Measurements from ENCODE around the gene SKAP1.
"Not testable (repeated sequence)": the region's sequence is repeated elsewhere in the genome, so short reads cannot be mapped to it uniquely, and the experiment has no call there.

The SKAP1 gene

GRCh38 chr17:48285614-48286013 lies 144.4 kb downstream of the SKAP1 start:
- no peak for DNase-seq (ENCODE audit: low read depth in 2 of 2)

DNA sequence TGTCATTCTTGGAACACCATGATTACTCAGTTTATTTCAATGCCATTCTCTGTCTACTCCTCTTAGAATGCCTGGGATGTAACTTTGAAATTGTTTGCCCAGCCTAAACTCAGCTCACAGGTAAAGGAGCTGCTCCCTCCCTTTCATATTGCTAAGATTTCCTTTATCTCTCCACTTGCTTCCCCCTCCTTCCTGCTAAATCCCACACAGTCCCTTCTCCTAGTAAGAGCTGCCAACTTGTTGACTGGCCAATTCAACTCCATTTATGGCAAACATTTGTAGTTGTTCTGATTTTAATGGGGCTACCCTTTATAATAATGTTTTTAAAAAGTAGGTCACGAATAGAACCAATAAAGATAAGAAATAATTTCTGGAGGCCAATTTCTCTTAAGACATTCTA lies 146.1 kb downstream of the SKAP1 start:
- no peak for DNase-seq (ENCODE audit: low read depth in 2 of 2)

GRCh38 chr17:48283411-48283810 lies 146.6 kb downstream of the SKAP1 start:
- no peak for DNase-seq (ENCODE audit: low read depth in 2 of 2)

GRCh38 chr17:48282303-48282702 lies 147.7 kb downstream of the SKAP1 start:
- no peak for DNase-seq (ENCODE audit: low read depth in 2 of 2)

- DNase-seq (ENCODE audit: low read depth in 2 of 2): no peak
These were observed 151.1 kb downstream of the SKAP1 start for GRCh38 chr17:48278760-48279491.

- no peak for DNase-seq (ENCODE audit: low read depth in 2 of 2)
These were observed 153.2 kb downstream of the SKAP1 start for GRCh38 chr17:48276776-48277175.

GRCh38 chr17:48270899-48271298 lies 159.1 kb downstream of the SKAP1 start:
- no peak for DNase-seq (ENCODE audit: low read depth in 2 of 2)

DNA sequence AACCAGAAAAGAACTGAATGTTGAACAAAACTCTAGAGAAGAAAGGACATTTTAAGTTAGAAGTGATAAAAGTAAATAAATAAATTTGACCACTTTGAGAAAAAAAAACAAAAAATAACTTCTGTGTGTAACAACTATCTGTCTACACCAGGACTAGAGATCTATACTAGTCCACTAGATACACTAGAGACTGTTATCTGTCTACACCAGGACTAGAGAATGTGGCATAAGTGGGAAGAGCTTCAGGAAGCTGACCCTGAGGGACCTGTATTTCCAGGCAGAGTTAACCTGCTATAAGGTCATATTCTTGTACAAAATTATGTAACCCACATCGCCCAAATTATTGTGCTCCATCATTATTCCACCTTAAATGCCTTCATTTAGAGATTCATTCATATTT lies 160.8 kb downstream of the SKAP1 start:
- no peak for DNase-seq (ENCODE audit: low read depth in 2 of 2)

DNA sequence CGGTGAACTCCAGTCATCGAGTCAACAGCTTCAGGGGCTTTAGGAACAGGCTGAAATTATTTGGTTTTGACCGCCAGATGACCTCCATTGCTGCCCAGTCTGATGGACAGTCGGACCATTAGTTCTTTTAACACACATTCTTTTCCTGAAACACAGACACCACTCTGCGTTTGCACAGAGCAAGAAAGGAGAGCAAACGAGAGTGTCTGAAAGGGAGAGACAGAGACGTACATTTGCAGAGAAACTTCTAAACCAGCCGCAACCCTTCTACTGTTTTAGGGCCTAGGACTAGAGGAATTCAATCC lies 166.3 kb downstream of the SKAP1 start:
- no peak for DNase-seq (ENCODE audit: low read depth in 2 of 2)

DNA sequence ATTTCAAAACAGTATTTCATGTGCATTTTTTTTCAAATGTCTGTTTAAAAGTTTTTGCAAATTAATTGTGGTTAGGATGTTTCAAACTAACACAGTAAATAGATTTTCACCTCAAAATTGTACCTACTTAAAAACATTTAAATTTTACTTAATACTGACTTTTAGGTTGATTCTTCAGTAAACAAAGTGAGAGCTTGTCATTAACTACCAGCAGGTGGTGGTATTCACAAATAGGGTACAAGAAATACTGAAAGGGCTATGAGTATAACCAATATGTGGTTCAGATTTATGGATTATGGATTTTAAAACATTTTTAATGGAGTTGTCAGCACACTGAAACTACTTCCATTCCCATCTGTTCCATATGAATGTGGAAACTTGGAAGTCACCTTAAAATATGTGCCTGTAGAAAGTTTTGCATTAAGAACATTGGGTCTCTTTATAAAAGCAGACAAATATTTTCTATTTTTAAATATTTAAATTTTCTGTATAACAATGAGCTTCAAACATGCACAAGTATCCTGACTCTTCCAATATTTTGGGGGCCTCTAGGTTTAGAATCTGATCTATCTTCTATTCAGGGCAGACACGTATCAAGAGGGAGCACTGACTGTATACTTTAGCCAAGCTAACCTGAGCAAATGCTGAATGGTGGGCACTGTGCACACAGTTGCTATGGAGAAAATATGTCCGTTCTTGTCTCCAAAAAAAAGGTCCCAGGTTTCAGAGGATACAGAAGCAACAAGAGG lies 166.9 kb downstream of the SKAP1 start:
- no peak for DNase-seq (ENCODE audit: low read depth in 2 of 2)

- DNase-seq (ENCODE audit: low read depth in 2 of 2): no peak
These were observed 168.6 kb downstream of the SKAP1 start for GRCh38 chr17:48261297-48261880.

- no peak for DNase-seq (ENCODE audit: low read depth in 2 of 2)
These were observed 170.2 kb downstream of the SKAP1 start for GRCh38 chr17:48259694-48260291.

GRCh38 chr17:48258331-48258730 lies 171.7 kb downstream of the SKAP1 start:
- no peak for DNase-seq (ENCODE audit: low read depth in 2 of 2)

- no peak for DNase-seq (ENCODE audit: low read depth in 2 of 2)
These were observed 174.3 kb downstream of the SKAP1 start for GRCh38 chr17:48255759-48256158.

GRCh38 chr17:48254896-48255295 lies 175.1 kb downstream of the SKAP1 start:
- no peak for DNase-seq (ENCODE audit: low read depth in 2 of 2)

DNA sequence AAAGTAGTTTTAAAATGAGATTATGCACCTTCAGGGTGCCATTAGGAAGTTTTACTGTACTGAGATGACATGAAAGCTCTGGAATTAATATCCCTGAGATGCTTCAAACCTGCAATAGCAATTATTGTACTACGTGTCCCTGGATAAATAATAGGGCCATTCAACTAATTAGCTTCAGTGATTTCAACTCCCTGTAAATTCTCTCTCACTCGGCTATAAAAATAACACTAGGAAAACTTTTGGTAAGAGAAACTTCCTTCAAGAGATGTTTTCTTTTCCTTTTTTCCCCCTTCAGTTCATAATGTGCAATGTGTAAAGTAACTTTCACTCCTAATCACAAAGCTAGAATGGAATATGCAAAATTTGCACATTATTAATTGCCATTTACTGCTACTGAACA lies 176.0 kb downstream of the SKAP1 start:
- no peak for DNase-seq (ENCODE audit: low read depth in 2 of 2)

GRCh38 chr17:48251950-48252349 lies 178.1 kb downstream of the SKAP1 start:
- no peak for DNase-seq (ENCODE audit: low read depth in 2 of 2)

DNA sequence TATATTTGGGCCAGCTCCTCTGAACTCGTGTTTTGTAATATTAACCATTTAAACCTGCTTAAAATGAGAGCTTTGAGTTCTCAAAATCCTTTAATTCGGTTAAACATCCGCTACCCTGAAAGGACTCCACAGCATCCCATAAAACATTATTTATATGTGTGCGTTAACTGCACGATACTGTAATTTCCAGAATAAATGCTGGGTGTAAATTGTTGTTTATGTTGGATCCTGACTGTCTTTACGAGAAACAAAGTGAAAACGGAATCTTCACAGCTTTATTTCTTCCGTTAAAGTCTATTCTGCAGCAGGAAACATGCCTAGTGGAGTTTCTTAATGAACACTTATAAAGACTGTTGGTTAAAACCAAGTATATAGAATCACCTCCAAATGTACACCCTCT lies 179.1 kb downstream of the SKAP1 start:
- no peak for DNase-seq (ENCODE audit: low read depth in 2 of 2)

- not testable (repeated sequence) for DNase-seq (ENCODE audit: low read depth in 2 of 2)
These were observed 180.0 kb downstream of the SKAP1 start for GRCh38 chr17:48250059-48250458.

- DNase-seq (ENCODE audit: low read depth in 2 of 2): no peak
These were observed 182.4 kb downstream of the SKAP1 start for GRCh38 chr17:48247603-48248002.

- no peak for DNase-seq (ENCODE audit: low read depth in 2 of 2)
These were observed 183.0 kb downstream of the SKAP1 start for GRCh38 chr17:48247038-48247437.

- DNase-seq (ENCODE audit: low read depth in 2 of 2): no peak
These were observed 183.4 kb downstream of the SKAP1 start for GRCh38 chr17:48246612-48247011.
